Mesothelial cell of epicardium (in vitro differentiated cells): ENCODE results near the gene PDZD4. TPM values are rescaled to one million over a fixed set of nuclear protein-coding genes. Genes with fewer than 3 reads are reported as not detected.

Source experiments
- DNase-seq, 2 experiments: peaks; one replicate each; pipeline ENCODE4 v3.0.0; 2021; ENCODE audit warnings: low spot score in 2 of 2; ENCODE audit not compliant: unreplicated experiment in 2 of 2
- H3K27ac Mint-ChIP-seq: 2 replicates; pipeline ENCODE4 v1.8.0; 2021; ENCODE audit warnings: mixed read lengths
- H3K27me3 Mint-ChIP-seq: 2 replicates; pipeline ENCODE4 v1.8.0; 2021; ENCODE audit warnings: low read depth, mixed read lengths
- H3K36me3 Mint-ChIP-seq: 2 replicates; pipeline ENCODE4 v1.8.0; 2021; ENCODE audit warnings: mixed read lengths
- H3K4me1 Mint-ChIP-seq: 2 replicates; pipeline ENCODE4 v1.8.0; 2021; ENCODE audit warnings: mixed read lengths
- H3K4me3 Mint-ChIP-seq: 2 replicates; pipeline ENCODE4 v1.8.0; 2021; ENCODE audit warnings: mild to moderate bottlenecking, moderate library complexity, mixed read lengths
- H3K9me3 Mint-ChIP-seq: 2 replicates; pipeline ENCODE4 v1.8.0; 2021; ENCODE audit warnings: mixed read lengths
- CTCF ChIP-seq: fragments of 200-600 bp; sonication (generic); IDR thresholded peaks from one replicate; pipeline ENCODE4 v1.5.0; 2021; ENCODE audit warnings: antibody characterized with exemption; ENCODE audit not compliant: unreplicated experiment
- total RNA-seq: library from RNA; stranded (reverse); gene quantifications from 3 replicates; pipeline ENCODE4 v1.2.1, GENCODE V29; 2021

PDZD4 gene
- total RNA-seq, 1 donor from 2014 or later = 7.6 TPM

- H3K36me3 Mint-ChIP-seq = peaks cover 3% of the 10 kb centered on the region
- no peak for TF ChIP-seq CTCF
- no peaks in the 10 kb centered on the region for H3K4me1 Mint-ChIP-seq
These were observed 48.8 kb downstream of the PDZD4 start for GRCh38 chrX:153781428-153782047.

GRCh38 chrX:153780678-153781427, 49.5 kb downstream of the PDZD4 start, which contains the start of gene SRPK3:
SRPK3 (plus strand) TSS chrX:153781041; CDS start chrX:153781087, 46 bp downstream.
- no peaks in the 10 kb centered on the region for H3K4me1 Mint-ChIP-seq
- no peak within 1 kb of the TSS for H3K27ac Mint-ChIP-seq
- no peaks in the 10 kb centered on the region for H3K9me3 Mint-ChIP-seq
- H3K4me3 Mint-ChIP-seq = no peak within 1 kb of the TSS
- DNase-seq = no peak
- TF ChIP-seq CTCF = no peak
- H3K27me3 Mint-ChIP-seq = no peaks in the 10 kb centered on the region
- H3K36me3 Mint-ChIP-seq = no peaks in the 10 kb centered on the region

More at GRCh38 chrX:153781428-153782047, 48.8 kb downstream of the PDZD4 start:
- H3K27me3 Mint-ChIP-seq = no peaks in the 10 kb centered on the region
- no peak for DNase-seq
- no peaks in the 10 kb centered on the region for H3K9me3 Mint-ChIP-seq
- no peak overlapping the region for H3K4me3 Mint-ChIP-seq
- H3K27ac Mint-ChIP-seq = no peak overlapping the region

- Mint-ChIP-seq H3K9me3 (no peaks in the 10 kb centered on the region), H3K4me3 (no peak overlapping the region), H3K36me3 (no peaks in the 10 kb centered on the region), H3K27ac (no peak overlapping the region), H3K27me3 (no peaks in the 10 kb centered on the region), H3K4me1 (no peaks in the 10 kb centered on the region)
- no peak for DNase-seq
- TF ChIP-seq CTCF = no peak
These were observed 50.3 kb downstream of the PDZD4 start for GRCh38 chrX:153779891-153780677.

- H3K4me1 Mint-ChIP-seq = no peaks in the 10 kb centered on the region
- H3K27me3 Mint-ChIP-seq = no peaks in the 10 kb centered on the region
- no peaks in the 10 kb centered on the region for H3K9me3 Mint-ChIP-seq
- no peak for DNase-seq
- peak; percentile 36 for TF ChIP-seq CTCF
- H3K36me3 Mint-ChIP-seq = no peaks in the 10 kb centered on the region
- no peak overlapping the region for H3K4me3 Mint-ChIP-seq
- H3K27ac Mint-ChIP-seq = no peak overlapping the region
These were observed 51.7 kb downstream of the PDZD4 start for GRCh38 chrX:153778684-153779101.

- DNase-seq = no peak
- no peak for TF ChIP-seq CTCF
- Mint-ChIP-seq H3K27me3 (no peaks in the 10 kb centered on the region), H3K27ac (no peak overlapping the region), H3K36me3 (no peaks in the 10 kb centered on the region), H3K4me1 (no peaks in the 10 kb centered on the region), H3K9me3 (no peaks in the 10 kb centered on the region), H3K4me3 (no peak overlapping the region)
These were observed 52.2 kb downstream of the PDZD4 start for GRCh38 chrX:153778181-153778580.
